NCI-H2196 (cell line): ENCODE measurements around the gene PSMA5.
A peak's percentile ranks its signal among the peaks of the same experiment; 100 is the strongest.
"Not testable (repeated sequence)": the region's sequence is repeated elsewhere in the genome, so short reads cannot be mapped to it uniquely, and the experiment has no call there.

ENCODE experiments used
- DNase-seq: peaks from one replicate; lab custom pipeline; 2025; ENCODE audit not compliant: unreplicated experiment; lab: John Stamatoyannopoulos, UW

PSMA5 gene

GRCh38 chr1:109392788-109393616 lies 33.2 kb downstream of the PSMA5 start:
- DNase-seq = no peak

GRCh38 chr1:109392037-109392787 lies 34.0 kb downstream of the PSMA5 start:
- DNase-seq = no peak

- no peak for DNase-seq
Observed at GRCh38 chr1:109391626-109392025, 34.6 kb downstream of the PSMA5 start.

- no peak for DNase-seq
Observed at GRCh38 chr1:109391157-109391556, 35.1 kb downstream of the PSMA5 start.

- DNase-seq = no peak
Observed at GRCh38 chr1:109389638-109390341, 36.5 kb downstream of the PSMA5 start.

GRCh38 chr1:109388884-109389637 lies 37.2 kb downstream of the PSMA5 start:
- no peak for DNase-seq

GRCh38 chr1:109388208-109388711 lies 38.0 kb downstream of the PSMA5 start:
- DNase-seq = no peak

- no peak for DNase-seq
Observed at GRCh38 chr1:109386054-109386717, 40.1 kb downstream of the PSMA5 start.

GRCh38 chr1:109385417-109385816 lies 40.8 kb downstream of the PSMA5 start:
- peak; percentile 10 for DNase-seq

- no peak for DNase-seq
Observed at GRCh38 chr1:109383854-109384253, 42.4 kb downstream of the PSMA5 start.

- DNase-seq = no peak
Observed at GRCh38 chr1:109383087-109383779, 43.0 kb downstream of the PSMA5 start.

GRCh38 chr1:109381573-109381972 lies 44.7 kb downstream of the PSMA5 start:
- DNase-seq = no peak

- no peak for DNase-seq
Observed at GRCh38 chr1:109379907-109380306, 46.3 kb downstream of the PSMA5 start.

- no peak for DNase-seq
Observed at GRCh38 chr1:109379422-109379821, 46.8 kb downstream of the PSMA5 start.

GRCh38 chr1:109377698-109378097 lies 48.5 kb downstream of the PSMA5 start:
- DNase-seq = no peak

- DNase-seq = not testable (repeated sequence)
Observed at GRCh38 chr1:109373696-109374095, 52.6 kb downstream of the PSMA5 start.

- DNase-seq = no peak
Observed at GRCh38 chr1:109373126-109373525, 53.1 kb downstream of the PSMA5 start.

GRCh38 chr1:109372281-109372680 lies 54.0 kb downstream of the PSMA5 start:
- DNase-seq = no peak

GRCh38 chr1:109371341-109371739 lies 54.9 kb downstream of the PSMA5 start:
- DNase-seq = no peak
